Adrenal gland (tissue), 12 donors: Measurements from ENCODE around the gene RYR2. TPM values are rescaled to one million over a fixed set of nuclear protein-coding genes. Genes with fewer than 3 reads are reported as not detected.

Experiments used
- DNase-seq, 7 donors: peaks; one replicate each; pipeline ENCODE4 v3.0.0-alpha.2; 2019 to 2020
- H3K27ac ChIP-seq, 5 donors: fragments of 200-600 bp; sonication (generic) in 4 of 5; 1 replicate in 3 of 5; 2 replicates in 2 of 5; pipeline versions ENCODE4 v1.5.1 to v1.8.0; 2016 to 2020; ENCODE audit warnings: mild to moderate bottlenecking in 1 of 5
- H3K27me3 ChIP-seq: fragments of 200-600 bp; 2 replicates; pipeline ENCODE4 v1.8.0; 2021
- H3K36me3 ChIP-seq, 2 donors: fragments of 200-600 bp; replicated peaks in 1 of 2; 1 replicate in 1 of 2; 2 replicates in 1 of 2; pipeline versions ENCODE4 v1.5.1 to v1.8.0; 2018 to 2022
- H3K4me1 ChIP-seq, 2 donors: fragments of 200-600 bp; replicated peaks in 1 of 2; 1 replicate in 1 of 2; 2 replicates in 1 of 2; pipeline versions ENCODE4 v1.5.1 to v1.8.0; 2018 to 2021
- H3K4me3 ChIP-seq, 4 donors: fragments of 200-600 bp; sonication (generic) in 3 of 4; one replicate each; pipeline ENCODE4 v1.5.1; 2016 to 2018
- H3K9me3 ChIP-seq, 3 donors: fragments of 200-600 bp; sonication (generic) in 1 of 3; replicated peaks in 1 of 3; 1 replicate in 2 of 3; 2 replicates in 1 of 3; pipeline versions ENCODE4 v1.5.1 to v1.8.0; 2016 to 2021
- POLR2A ChIP-seq, 2 donors: fragments of 450-650 bp; IDR thresholded peaks; one replicate each; pipeline ENCODE4 v1.6.1; 2017; ENCODE audit warnings: antibody characterized with exemption in 2 of 2, mild to moderate bottlenecking in 2 of 2, moderate library complexity in 1 of 2
- WGBS, 4 donors: extraction: QIAGEN DNeasy Blood & Tissue Kit in 2 of 4; methylation state at CpG; one replicate each; pipeline versions ENCODE4 v1.1.5 to v1.1.7; 2013 to 2017; 5-methylcytosine and 5-hydroxymethylcytosine counted together
- intact Hi-C, 2 donors: fragments of 100-400 bp; cut with DNase I; formaldehyde crosslinking; loops; one replicate each; pipeline versions ENCODE4 v1.14.1 to v1.15.0; 2022 to 2023
- polyA plus RNA-seq, 3 donors: library from polyadenylated mRNA; stranded (reverse); fragments of 200-250 nt in 2 of 3; fragments of 350-450 nt in 1 of 3; fragmentation: Illumina TruSeq in 1 of 3; extraction: RNeasy Lipid Tissue Mini Kit (QIAGEN cat#74804) in 1 of 3; gene quantifications; one replicate each; pipeline ENCODE4 v1.2.3, GENCODE V29; 2013 to 2014
- total RNA-seq, 9 donors: library from RNA; depleted of rRNA in 4 of 9; stranded (reverse); fragments of >200 nt in 4 of 9; fragments of 120-200 nt in 1 of 9; fragmentation: NEBNext Ultra II Directional in 1 of 9; extraction: Animal tissue kit (Norgen Biotek cat#: 25700) in 1 of 9; gene quantifications; one replicate each; pipeline versions ENCODE4 v1.1.0 to v1.2.4, GENCODE V29; 2013 to 2023
- TF ChIP-seq, protein P1 (sequence below), 6 experiments: fragments of 450-650 bp in 4 of 6; fragments of 200-600 bp in 2 of 6; sonication (generic) in 1 of 6; IDR thresholded peaks; 1 replicate in 5 of 6; 2 replicates in 1 of 6; pipeline versions ENCODE4 v1.5.1 to v1.8.0; 2016 to 2021; ENCODE audit warnings: antibody characterized with exemption in 6 of 6, mild to moderate bottlenecking in 2 of 6, moderate library complexity in 1 of 6
- donor health status: healthy with polysubstance abuse.
- donor health status: Bipolar disorder and iron deficiency.
- donor health status: DM: yes; HTN: yes; CAD: no.
- donor health status: DM: no; HTN: no; CAD: no.
- donor health status: DM: no; HTN: no; CAD: no.
- donor health status: DM: yes; HTN: yes; CAD: no.

The RYR2 gene
- total and polyA plus RNA-seq, 12 donors = 0.07 to 6.3 (median 0.18) TPM; not detected in 1

DNA sequence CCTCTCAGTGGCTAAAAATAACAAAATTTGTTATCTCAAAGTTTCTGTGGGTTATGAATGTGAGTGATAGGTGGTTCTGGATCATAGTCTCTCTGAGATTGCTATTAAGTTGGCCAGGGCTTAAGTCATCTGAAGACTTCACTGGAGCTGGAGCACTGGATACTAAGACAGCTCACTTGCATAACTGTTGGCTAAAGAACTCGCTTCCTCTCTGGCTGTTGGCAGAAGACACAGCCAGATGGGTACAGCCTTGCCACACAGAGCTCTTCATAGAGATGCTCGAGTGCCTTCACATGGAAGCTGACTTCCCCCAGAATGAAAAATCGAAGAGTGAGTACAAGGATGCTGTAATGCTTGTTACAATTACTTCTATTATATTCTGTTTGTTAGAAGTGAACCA, 514.9 kb downstream of the RYR2 start:
- intact Hi-C loops = no loop called here
- WGBS, 4 donors = 63 to 82% (median 68%) methylated on average over 3 of the region's 3 CpGs
- no peak for DNase-seq
- Histone ChIP-seq H3K27me3 (no peaks in the 10 kb centered on the region), H3K9me3 (no peaks in the 10 kb centered on the region), H3K27ac (no peak overlapping the region), H3K4me3 (no peak overlapping the region), H3K4me1 (no peaks in the 10 kb centered on the region), H3K36me3 (no peaks in the 10 kb centered on the region)
- TF ChIP-seq POLR2A (IDR thresholded peaks at IDR 0.05) = no peak
- TF ChIP-seq, protein P1, sequence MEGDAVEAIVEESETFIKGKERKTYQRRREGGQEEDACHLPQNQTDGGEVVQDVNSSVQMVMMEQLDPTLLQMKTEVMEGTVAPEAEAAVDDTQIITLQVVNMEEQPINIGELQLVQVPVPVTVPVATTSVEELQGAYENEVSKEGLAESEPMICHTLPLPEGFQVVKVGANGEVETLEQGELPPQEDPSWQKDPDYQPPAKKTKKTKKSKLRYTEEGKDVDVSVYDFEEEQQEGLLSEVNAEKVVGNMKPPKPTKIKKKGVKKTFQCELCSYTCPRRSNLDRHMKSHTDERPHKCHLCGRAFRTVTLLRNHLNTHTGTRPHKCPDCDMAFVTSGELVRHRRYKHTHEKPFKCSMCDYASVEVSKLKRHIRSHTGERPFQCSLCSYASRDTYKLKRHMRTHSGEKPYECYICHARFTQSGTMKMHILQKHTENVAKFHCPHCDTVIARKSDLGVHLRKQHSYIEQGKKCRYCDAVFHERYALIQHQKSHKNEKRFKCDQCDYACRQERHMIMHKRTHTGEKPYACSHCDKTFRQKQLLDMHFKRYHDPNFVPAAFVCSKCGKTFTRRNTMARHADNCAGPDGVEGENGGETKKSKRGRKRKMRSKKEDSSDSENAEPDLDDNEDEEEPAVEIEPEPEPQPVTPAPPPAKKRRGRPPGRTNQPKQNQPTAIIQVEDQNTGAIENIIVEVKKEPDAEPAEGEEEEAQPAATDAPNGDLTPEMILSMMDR (IDR thresholded peaks at IDR 0.05) = no peak

DNA sequence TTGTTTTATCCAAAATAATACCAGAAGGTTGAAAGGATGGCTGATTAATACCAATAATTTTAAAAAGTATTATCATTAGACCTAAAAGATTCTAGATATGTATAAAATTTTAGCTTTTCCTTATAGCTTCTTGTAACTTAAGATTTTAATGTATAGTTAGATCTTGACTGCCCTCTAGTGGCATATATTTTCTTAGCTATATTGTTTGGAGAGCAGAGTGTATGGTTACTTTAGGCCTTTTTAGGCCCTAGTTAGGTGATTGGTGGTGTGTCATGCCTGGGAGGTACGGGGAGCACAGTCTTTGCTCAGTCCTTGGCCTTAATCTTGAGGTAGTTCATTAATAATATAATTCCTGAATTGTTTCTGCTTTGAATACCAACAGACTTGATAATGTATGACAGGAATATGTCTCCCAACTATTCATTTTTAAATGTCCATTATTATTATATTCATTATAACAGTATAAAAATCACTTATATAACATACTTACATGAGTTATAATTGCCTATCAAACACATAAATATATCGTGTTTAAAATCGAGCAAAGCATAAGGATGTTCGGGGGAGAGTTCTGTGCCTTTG, 520.3 kb downstream of the RYR2 start:
- WGBS, 4 donors = 50 to 59% (median 50%) methylated on average over 4 of the region's 4 CpGs
- intact Hi-C loops = loop anchor here in 1 of 2 donors (10.0 kb wide), 1 partner anchor 958 kb away; the partner anchor contains the start of gene HEATR1
- no peak for DNase-seq
- Histone ChIP-seq H3K36me3 (no peaks in the 10 kb centered on the region), H3K9me3 (no peaks in the 10 kb centered on the region), H3K27ac (no peak overlapping the region), H3K4me1 (no peaks in the 10 kb centered on the region), H3K27me3 (no peaks in the 10 kb centered on the region), H3K4me3 (no peak overlapping the region)
- TF ChIP-seq, protein P1 (IDR thresholded peaks at IDR 0.05) = peak; percentile 20 to 69 (median 42)
- TF ChIP-seq POLR2A (IDR thresholded peaks at IDR 0.05) = no peak

DNA sequence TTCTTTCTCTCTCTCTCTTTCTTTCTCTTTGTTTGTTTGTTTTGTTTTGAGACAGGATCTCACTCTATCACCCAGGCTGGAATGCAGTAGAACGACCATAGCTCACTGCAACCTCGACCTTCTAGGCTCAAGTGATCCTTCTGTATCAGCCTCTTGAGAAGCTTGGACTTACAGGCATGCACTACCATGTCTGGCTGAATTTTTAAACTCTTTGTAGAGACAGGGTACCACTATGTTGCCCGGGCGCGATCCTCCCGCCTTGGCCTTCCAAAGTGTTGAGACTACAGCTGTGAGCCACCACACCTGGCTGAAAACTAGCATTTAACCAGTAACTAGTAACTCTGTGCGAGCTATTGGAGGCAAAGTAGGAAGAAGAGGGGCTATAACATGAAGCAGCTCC, 523.3 kb downstream of the RYR2 start:
- H3K4me3 ChIP-seq = no peak overlapping the region
- intact Hi-C loops = loop anchor here in 1 of 2 donors (10.0 kb wide), 1 partner anchor 960 kb away; the partner anchor contains the start of gene HEATR1
- no peaks in the 10 kb centered on the region for H3K9me3 ChIP-seq
- no peak for DNase-seq
- TF ChIP-seq, protein P1 (IDR thresholded peaks at IDR 0.05) = no peak
- TF ChIP-seq POLR2A (IDR thresholded peaks at IDR 0.05) = no peak
- no peaks in the 10 kb centered on the region for H3K4me1 ChIP-seq
- no peak overlapping the region for H3K27ac ChIP-seq
- H3K36me3 ChIP-seq = no peaks in the 10 kb centered on the region
- H3K27me3 ChIP-seq = no peaks in the 10 kb centered on the region
- WGBS, 4 donors = 49 to 74% (median 67%) methylated on average over 7 of the region's 7 CpGs

DNA sequence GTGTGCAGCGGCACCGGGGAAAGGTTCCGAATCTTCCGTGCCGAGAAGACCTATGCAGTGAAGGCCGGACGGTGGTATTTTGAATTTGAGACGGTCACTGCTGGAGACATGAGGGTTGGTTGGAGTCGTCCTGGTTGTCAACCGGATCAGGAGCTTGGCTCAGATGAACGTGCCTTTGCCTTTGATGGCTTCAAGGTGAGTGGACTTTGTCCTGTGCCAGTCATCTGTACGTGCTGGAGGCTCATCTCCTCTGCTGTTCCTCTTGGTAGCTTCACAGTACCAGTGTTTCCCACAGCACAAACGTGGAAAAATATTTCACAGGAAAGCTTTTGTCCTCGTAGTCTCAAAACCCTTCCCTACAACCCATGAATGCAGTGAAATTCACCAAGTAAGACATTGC, 524.6 kb downstream of the RYR2 start:
- Histone ChIP-seq H3K36me3 (no peaks in the 10 kb centered on the region), H3K4me1 (no peaks in the 10 kb centered on the region), H3K27me3 (no peaks in the 10 kb centered on the region), H3K4me3 (no peak overlapping the region), H3K9me3 (no peaks in the 10 kb centered on the region), H3K27ac (no peak overlapping the region)
- TF ChIP-seq, protein P1 (IDR thresholded peaks at IDR 0.05) = no peak
- no peak for TF ChIP-seq POLR2A (IDR thresholded peaks at IDR 0.05)
- WGBS, 4 donors = 81 to 86% (median 85%) methylated on average over 14 of the region's 14 CpGs
- no peak for DNase-seq
- intact Hi-C loops = loop anchor here in 1 of 2 donors (10.0 kb wide), 1 partner anchor 962 kb away; the partner anchor contains the start of gene HEATR1
